Measurements from ENCODE around the gene HECW1.
"Not testable (repeated sequence)": the region's sequence is repeated elsewhere in the genome, so short reads cannot be mapped to it uniquely, and the experiment has no call there.

HECW1 gene

DNA sequence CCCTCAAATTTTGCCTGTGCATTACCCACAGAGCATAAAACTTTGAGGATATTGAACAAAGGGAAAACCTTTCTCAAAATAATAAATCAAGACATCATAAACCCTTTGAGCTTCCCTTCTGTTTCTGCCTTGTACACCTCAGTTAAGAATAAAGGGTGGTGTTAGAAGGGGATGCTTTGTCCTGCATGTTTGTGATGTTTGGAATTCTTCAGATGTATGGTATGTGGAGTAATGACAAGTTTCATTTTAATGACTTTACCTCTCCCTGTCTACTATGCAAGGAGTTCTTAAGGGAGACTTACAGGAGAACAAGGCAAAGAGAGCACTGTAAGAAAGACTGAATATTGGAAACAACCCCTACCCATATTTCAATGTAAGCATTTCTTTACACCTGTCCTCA is 99.2 kb downstream of the HECW1 start:
- DNase-seq = no peak

DNA sequence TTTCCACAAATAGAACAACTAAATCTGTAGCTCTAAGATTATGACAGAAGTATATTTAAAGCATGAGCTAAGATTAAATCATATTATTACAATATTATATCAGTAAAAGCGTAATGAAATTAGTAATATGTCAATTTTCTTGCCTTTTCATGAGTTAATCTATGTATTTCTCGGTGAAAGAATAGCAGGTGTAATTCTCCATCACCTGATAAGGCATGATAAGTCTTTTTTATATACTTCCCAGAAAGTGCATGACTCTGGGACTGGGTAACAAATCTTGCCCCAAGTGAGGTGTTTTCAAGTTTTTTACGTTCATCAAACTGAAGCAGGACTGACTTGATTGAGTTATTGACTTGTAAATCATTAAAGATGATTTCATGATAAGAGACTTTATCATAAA is 100.5 kb downstream of the HECW1 start:
- no peak for DNase-seq

DNA sequence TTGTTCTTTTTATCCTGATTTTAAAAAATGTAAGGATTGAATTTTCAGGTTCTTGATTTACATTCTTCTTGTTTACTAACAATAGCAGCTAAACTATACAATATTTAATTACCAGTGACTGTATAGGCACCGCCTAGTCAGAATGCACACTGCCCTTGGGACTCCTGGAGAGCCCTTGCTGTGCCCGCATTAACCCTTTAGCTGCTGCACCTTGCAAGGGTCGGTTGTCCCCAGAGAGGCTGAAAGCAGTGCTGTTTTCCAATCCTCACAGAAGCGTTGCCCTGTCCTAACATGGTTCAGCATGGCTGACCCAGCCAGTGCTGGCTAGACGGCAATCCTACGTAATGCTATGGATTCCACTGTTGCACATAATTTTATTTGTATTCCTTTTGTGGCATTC is 102.6 kb downstream of the HECW1 start:
- DNase-seq = no peak

DNA sequence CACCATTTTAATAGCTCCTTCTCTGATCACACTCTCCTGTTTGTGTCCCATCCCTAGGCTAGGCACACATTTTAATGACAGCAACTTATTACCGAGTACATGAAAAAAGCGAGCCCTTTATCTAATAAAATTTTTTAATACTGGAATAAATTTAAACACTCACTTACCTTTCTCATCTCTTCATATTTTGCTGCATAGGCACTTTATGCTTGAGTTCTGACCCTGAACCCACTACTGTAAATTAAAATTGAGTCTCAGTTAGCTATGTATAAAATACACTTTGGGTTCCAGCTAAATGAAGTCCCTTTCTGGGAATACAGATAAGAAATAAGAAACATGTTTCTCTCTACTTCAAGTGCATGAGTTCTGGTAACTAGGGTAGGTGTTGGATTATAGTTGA is 104.6 kb downstream of the HECW1 start:
- no peak for DNase-seq

DNA sequence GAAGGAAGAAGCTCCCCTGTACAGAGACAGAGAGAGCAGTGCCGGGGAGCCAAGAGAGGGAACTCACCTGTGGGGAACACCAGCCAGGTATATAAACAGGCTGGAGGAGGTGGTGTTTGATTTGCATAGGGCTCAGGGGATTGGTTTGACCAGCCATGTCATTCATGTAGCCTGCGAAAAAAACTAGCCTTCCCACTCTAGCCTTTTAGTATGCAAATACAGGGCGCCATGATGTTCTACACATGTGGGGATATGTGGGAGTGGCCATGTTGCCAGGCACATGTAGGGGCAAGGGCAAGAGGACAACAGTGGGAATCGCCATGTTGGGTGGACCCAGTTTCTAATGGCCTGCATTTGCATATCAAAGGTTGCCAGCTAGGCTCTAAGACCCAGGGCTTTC is 106.5 kb downstream of the HECW1 start:
- not testable (repeated sequence) for DNase-seq

DNA sequence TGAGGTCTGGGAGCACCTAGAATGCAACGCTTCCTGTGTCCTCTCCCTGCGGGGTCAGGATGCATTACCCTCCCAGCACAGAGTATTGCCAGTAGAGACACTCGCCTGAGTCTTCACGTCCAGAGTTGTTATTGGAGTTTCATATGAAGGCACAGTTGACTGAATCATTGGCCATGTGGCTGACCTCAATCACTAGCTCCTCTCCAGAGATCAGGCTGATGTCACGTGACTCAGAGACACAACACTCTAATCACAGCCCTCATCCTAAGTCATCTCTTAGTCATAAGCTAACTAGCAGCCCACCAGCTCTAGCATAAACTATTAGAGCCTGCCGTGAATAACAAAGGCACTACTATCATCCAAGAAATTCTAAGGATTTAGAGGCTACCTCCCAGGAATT is 107.8 kb downstream of the HECW1 start:
- DNase-seq = no peak

DNA sequence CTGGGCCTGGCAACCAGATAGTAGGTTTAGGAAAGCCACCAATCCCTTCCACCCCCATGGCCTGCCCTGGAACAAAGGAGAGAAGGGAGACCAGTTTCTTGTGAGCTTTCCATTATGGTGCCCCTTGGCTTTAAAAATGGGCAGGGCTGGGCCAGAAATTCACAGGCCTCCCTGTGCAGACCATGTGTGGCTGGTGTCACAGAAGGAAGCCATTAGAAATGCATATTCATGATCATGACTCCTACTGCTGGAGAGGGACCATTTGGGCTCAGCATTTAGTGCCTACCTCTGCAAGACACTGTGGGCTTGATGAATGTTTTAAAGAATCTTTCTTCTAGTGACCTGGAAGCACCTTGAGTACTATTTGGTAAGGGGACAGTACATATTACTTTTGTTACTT is 108.3 kb downstream of the HECW1 start:
- DNase-seq = no peak

DNA sequence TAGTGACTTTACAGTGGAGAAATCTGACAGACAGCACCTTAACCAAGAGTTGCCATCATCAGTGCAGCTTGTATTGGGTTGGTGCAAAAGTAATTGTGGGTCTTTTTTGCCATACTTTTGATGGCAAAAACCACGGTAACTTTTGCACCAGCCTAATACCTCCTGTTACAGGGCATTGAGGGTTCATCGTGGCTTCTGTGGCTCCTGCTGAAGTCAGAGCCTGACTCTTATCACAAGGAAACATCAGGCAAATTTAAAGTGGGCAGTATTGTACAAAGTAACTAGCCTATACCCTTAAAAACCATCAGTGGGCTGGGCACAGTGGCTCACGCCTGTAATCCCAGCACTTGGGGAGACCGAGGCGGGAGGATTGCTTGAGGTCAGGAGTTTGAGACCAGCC is 117.4 kb downstream of the HECW1 start:
- no peak for DNase-seq

DNA sequence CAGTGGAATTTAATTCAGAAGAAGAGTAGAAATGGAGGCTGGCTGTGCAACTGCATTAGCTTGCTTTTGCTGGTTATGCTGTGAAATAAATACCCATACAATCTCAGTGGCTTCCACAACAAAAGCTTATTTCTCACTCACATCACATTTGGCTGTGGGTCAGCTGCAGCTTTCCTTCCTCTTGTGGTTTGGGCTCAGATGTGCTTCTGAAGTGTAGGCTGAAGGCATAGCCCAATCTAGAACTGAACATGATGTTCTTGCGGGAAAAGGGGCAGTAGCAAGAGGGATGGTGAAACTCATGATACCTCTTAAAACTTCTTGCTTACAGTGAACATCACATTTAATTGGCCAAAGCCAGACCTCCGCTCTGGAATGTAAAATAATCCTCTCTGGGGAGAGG is 119.9 kb downstream of the HECW1 start:
- DNase-seq = no peak

DNA sequence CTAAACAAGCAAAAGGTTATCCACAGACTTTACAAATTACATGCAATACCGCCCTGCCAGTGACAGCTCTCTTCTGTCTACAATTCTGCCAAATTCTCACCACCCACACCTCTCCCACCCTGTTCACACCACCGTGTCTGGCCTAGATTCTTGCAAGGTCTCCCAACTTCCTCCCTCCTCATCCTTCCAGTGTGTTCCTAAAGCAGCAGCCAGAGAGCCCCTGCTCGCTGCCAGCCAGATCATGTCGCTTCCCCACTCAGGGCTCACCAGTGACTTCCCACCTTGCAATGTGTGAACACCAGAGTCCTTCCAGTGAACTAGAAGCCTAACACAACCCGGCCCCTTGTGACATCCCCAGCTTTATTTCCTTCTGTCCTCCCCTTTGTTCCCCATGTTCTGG is 121.6 kb downstream of the HECW1 start:
- DNase-seq = no peak

DNA sequence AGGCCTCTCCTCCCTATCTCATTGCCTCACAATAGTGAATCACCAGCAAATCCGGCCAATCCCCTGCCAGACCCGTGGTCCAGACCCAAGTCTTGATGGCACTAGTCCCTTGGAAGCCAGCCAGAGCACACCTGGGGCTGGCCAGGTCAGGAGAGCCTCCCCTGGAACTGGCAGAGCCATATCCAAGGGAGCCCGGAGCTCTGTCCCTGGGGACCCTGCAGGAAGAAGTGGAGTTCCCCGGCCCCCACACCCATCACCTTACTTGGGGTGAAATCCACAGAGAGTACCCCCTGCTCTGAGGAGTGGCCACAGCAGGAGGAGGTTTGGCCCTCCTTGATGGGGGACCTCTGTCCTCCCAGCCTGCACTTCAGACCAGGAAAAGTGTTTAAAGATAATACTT is 122.5 kb downstream of the HECW1 start:
- no peak for DNase-seq

DNA sequence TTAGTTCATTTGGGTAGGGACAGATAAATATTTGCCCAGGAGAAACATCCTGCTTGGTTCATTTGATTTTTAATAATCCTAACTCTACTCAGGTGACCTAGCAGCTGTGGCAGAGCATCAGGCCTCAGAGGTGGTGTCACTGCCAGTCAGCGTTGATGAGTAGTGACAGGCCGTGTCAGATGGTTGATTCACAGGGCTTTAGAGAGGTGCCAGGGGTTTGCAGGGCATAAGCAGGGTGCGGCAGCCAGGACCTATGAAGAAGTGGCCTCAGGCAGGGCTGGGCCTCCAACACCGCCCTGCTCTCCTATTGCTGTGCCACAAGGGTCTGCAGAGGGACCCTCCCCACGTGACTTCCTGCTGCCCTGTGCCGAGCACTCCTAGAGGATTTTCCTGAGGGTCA is 128.1 kb downstream of the HECW1 start:
- no peak for DNase-seq

DNA sequence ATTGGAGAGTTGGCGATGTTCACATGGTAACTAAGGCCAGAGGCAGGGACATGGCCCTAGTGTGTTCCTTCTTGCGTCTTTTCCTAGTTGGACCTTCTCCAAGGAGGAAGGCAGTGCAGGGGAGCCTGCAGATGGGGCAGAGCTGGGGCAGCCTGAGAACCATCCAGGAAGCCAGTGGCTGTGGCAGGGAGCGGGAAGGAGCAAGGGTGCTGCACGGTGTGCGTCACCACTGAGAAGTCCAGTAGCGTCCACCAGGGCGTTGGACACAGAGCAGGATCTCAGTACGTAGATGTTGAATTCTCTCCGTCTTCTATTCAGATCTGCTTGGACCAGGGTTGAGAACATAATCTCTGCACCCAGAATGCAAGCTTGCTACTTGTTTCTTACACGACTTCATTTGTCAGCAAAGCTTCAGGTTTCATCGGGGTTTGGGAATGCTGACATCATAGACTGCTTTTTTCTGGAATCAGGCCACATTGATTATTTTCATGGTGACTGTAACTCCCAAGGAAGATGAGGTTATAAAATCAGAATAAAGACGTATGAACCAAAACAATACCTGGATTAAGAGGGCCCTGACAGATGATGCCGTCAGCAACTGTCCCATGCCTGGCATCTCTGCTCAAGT is 130.3 kb downstream of the HECW1 start:
- DNase-seq = no peak

DNA sequence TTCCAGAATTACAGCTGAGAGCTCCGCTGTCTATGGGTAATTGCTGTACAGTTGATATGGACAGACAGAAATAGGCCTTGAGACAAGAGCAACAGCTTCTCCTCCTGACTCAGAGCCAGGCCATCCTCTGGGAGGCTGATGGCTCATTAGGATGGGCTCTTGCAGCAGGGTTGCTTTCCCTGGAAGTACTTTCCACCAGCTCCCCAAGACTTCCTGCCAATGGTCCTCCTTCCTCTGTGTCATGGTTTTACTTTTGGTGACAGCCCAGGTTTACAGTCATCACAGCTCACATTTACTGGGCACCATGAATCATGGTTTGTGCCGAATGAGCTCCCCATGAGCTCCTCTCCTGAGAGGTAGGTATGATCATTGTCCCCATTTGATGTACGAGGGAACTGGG is 131.8 kb downstream of the HECW1 start:
- no peak for DNase-seq

DNA sequence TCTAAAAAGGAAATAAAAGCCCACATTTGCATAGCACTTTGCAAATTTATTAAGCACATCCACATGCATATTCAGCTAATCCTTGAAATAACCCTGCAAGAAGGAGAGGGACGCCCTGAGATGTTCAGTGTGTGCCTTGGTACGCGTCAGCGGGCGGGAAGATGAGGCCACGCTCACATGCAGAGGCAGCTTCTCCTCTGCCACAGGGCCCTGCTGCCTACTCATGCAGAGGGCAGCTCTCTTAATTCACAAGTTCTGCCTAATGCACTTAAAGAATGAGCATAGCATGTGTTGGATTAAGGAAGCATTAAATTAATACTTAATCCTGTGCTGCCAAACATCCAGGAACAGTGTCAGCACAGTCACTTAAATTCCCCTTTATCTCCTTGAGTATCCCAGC is 132.3 kb downstream of the HECW1 start:
- no peak for DNase-seq

DNA sequence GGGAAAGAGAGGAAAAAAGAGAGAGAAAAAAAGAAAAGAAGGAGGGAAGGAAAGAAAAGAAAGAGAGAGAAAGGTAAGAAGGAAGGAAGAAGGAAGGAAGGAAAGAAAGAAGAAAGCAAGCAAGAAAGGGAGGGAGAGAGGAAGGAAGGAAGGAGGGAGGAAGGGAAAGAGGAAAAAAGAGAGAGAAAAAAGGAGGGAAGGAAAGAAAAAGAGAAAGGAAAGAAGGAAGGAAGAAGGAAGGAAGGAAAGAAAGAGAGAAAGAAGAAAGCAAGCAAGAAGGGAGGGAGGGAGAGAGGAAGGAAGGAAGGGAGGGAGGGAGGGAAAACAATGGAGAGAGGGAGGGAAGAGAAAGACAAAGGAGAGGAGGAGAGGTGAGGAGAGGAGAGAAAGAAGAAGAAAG is 135.3 kb downstream of the HECW1 start:
- DNase-seq = no peak

DNA sequence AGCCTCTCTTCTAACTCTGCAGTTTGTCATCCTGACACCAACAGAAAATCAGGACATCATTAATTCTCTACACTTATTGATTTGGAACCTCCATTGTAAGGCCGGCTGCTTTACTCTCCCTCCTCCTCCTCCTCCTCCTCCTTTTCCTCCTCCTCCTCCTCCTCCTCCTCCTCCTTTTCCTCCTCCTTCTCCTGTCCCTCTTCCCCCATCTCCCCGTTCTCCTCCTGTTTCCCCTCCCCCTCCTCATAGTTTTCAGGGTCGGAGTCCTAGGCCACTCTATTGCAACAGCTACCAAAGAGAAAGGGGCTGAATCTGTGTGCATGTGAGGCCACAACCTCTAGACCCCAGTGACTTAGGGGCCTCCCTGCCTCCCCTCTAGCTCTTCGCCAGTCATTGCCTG is 136.1 kb downstream of the HECW1 start:
- no peak for DNase-seq

DNA sequence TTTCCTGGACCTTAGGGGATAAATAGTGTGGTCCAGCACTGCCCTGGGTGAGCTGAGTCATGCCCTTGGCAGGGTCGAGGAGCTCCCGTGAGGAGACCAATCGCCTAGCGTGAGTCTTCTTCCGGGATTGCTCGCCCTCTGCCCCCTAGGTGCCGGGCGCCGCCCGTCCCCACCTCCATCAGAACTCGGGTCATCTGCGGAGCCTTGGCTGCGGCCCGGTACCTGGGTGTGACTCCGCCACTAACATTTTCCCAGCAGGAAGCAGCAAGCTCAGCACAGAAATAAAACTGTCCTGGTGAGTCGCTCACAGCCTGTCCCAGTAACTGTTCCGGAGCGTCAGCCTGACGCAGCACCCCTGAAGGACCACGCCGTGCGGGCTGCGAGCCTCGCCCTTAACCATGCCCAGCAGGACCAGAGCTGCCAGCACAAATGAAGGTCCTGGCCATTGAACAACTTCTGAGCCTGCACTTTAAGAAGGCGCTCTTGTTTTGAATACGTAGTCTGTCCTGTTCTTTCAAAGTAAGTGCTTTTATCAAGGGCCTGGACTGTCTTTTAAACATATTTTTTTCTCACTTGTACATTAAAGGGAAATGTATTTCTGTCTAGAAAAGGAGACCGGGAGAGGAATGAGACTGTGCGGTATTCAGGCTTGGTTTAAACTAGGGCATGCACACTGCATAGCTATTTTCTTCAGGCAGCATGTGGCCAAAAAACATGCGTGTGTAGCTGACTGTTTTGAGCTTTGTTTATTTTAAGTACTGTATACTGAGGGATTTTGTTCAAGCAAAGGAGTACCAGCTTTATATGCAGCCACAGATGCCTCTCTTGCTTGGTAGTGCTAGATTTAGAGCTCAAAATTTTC is 136.7 kb downstream of the HECW1 start:
- DNase-seq = no peak

DNA sequence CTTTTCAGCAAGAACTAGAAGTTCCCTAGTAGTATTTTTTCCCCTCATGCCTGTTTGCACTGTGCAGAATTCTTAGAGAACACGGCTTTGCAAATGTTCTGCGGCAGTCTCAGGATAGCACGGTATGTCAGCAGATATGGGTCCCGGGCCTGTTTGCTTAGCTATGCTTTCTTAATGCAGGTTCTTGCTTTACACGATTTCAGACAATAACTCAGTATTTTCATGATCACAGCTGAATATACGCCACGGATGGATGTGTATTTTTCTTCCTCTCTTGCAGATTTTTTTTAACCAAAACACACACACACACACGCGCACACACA is 137.3 kb downstream of the HECW1 start:
- DNase-seq = no peak

DNA sequence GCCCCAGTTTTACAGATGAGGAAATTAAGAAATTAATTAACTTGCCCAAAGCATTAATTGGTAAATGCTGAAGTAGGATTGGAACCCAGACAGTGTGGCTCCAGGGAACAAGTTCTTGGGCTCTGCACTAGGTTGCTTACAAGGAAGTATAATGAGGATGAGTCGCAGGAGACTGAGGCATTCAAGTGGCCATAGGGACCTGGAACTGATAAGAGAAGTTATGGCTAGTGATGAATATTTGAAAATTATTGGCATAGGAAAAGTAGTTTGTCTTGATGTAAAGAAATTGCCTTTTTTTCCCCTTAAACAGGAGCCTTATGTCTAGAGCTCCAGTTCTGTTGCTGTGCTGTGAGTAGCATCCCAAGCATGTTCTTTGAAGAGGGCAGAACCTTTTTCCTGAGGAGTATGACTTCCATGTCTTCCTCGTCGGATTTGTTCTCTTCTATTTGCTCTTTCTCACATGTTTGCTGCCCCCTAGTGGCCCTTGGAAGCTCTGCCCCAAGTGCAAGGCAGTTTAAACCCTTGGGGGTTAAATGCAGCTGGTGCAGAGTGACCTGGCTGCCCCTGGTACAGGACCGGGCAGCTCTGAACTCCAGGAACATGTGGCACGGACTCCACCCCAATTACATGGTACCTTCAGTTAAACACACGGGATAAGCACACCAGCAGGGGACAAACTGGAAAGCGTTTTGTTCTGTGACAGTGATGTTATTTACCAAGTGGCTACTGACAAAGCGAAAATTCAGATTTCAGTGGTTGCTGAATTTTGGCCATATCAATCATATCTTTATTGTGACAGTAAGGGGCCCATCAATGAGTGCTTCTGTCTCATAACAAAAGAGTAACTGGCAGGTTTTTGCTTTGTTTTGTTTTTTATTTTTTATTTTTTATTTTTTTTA is 148.8 kb downstream of the HECW1 start:
- peak; percentile 58 for DNase-seq

DNA sequence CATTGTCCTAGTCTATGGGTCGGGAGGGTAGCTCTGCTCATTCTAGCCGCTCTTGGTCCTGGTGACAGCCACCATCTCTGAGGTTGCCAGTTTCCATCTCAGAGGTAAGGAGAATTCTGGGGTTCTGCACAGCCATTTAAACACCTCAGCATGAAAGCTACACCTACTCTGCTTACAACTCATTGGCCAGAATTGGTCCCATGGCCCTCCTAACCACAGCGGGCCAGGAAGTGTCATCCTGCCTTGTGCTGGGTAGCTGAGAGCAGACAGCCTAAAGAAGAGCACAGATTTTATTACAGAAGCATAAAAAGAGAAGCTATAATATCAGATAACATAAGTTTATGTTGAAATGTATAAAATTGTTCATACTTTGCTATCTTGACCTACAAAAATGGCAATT is 152.7 kb downstream of the HECW1 start:
- DNase-seq = no peak

DNA sequence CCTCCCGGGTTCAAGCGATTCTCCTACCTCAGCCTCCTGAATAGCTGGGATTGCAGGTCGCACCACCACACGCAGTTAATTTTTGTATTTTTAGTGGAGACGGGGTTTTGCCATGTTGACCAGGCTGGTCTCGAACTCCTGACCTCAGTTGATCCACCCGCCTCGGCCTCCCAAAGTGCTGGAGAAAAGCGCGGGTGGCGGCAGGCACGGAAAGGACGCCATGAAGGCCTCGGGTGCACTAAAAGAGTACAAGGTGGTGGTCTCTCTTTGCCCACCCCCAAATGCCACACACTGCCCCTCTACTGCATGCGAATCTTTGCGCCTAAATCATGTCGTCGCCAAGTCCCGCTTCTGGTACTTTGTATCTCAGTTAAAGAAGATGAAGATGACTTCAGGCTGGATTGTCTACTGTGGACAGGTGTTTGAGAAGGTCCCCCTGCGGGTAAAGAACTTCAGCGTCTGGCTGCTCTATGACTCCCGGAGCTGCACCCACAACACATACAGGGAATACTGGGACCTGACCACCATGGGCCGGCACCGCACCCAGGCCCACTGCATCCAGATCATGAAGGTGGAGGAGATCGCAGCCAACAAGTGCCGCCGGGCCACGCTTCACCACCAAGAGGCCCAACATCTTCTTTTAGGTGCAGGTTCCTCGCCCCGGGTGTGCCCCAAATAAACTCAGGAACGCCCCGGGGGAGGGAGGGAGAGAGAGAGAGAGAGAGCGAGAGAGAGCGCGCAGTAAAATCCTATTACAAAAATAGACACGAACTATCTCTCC is 161.7 kb downstream of the HECW1 start:
- DNase-seq = no peak

DNA sequence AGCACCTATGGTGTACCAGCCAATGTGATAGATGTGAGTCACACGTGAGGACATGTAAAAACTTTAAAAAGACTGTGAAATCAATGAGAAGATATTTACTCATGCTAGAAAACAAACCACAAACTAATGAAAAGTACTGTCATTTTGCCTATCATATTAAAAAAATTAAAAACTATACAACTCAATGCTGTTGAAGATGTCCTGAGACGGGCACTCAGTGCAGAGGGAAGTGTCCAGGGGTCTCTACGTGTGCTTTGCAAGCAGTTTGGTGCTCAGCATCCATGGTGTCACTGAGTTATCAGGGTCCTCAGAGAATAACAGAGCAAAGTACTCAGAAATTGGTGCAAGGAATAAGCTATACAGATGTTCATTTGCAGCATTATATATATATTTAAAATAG is 162.3 kb downstream of the HECW1 start:
- no peak for DNase-seq
